ENCODE results near the gene ZIC4.

Gene ZIC4

DNA sequence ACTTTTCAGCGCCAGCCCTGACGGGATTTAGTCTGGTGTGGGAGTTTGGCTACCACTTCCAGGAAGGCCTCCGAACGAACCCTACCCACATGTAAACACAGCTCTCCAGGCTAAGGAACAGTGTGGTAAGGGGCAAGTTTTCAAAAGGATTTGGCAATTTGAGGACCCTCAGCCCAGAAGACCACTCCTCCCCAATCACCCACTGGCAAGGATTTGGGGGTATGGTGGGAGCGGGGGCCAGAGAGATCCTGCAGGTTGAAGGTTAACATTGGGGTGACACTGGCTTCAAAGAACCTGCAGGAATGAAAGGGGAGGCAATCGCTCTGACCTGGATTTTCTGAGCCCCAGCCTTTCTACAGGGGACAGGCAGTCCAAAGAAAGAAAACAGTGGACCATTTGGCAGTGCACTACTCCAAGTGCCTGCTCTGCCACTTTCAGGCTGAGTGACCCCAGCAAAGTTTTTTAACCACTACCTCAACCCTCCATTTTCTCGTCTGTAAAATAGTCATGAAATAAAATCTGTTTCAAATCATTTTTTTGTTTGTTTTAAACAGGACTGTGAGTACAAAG lies 34.5 kb downstream of the ZIC4 start:
- no peak for DNase-seq (ENCODE audit: low read depth in 1 of 2, low spot score in 1 of 2)

- no peak for DNase-seq (ENCODE audit: low read depth in 1 of 2, low spot score in 1 of 2)
These were observed 35.2 kb downstream of the ZIC4 start for GRCh38 chr3:147371140-147371539.

DNA sequence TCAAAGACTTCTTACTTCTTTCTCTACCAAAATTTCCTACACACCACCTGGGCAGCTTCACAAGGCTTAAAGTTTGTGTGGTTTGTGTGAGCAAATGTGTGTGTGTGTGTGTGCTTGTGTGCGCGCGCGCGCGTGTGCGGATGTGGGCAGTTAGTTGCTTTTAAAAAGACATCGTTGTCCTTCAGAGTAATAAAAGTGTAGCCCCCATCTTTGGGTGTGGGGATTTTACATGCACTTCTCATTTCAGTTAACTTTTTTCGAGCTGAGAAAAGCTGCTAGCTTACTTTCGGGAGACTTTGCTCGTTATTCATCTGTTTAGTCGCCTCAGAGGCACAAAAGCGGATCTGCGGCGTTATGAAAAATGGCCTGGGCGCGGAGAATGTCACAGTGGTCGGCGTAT lies 36.0 kb downstream of the ZIC4 start:
- no peak for DNase-seq (ENCODE audit: low read depth in 1 of 2, low spot score in 1 of 2)

- no peak for DNase-seq (ENCODE audit: low read depth in 1 of 2, low spot score in 1 of 2)
These were observed 36.7 kb downstream of the ZIC4 start for GRCh38 chr3:147369661-147370123.

DNA sequence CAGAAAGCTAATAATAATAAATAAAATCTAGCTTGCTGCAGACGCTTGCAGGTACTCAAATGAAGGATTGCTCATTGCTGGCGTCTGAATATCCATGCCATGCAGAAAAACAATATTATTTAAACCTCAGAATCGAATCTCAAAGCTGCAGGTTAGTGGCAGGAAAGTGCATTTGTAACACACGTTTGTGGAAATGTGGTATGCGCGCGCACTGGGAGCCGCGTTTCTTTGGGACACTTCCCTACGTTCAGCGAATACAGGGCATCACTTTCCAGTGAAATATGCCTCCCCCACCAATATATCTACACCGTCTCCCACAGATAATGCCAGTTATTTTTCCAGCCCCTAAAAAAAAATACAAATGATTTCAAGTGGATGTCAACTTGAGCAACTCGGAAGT lies 37.1 kb downstream of the ZIC4 start:
- no peak for DNase-seq (ENCODE audit: low read depth in 1 of 2, low spot score in 1 of 2)

DNA sequence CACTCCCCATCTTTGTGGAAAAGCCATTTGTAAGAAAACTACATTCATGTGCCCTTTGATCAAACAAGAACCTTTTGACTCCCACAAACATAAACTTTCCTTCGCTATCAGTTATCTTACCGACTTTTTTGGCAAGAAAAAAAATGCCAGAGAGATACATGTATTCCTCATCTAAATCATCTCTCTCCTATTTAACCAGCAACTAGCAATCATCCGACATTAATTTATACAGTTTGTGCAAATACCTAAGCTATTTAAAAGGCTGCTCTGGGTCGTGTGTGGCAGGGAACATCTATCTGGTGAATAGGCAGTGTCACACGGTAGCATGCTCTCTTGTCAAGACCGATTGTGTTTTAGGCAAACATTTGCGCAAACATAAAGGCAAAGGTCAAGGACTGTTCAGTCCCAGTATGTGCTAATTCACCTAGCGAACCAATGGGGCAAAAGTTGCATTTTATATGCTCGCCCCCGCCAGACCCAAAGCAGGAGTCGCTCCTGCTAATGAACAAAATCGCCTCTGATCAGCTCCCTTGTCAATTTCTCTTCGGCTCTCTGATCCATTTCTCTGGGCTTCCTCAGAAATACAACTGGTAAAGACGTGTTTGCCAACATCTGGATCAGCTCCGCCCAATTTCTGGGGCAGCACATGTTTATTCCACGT lies 37.7 kb downstream of the ZIC4 start:
- no peak for DNase-seq (ENCODE audit: low read depth in 1 of 2, low spot score in 1 of 2)

DNA sequence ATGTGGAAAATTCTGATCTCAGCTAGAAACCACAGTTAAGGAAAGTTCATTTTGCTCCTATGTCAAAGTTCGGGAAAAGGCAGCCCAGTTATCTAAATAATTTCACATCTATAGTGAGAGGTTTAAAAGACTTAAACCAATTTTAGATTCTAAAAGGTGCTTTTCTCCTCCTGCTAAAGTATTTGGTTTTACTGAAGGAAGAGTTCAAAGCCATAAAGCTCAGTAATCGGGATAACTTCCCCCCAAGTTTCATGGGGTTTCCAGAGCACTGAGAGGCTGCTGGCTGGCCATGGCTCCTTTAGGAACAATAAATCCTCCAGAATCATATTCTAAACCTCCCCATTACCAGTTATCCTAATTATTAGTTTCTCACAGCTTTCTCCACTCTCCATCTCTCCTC lies 38.2 kb downstream of the ZIC4 start:
- DNase-seq (ENCODE audit: low read depth in 1 of 2, low spot score in 1 of 2), result no peak

- DNase-seq (ENCODE audit: low read depth in 1 of 2, low spot score in 1 of 2), result no peak
These were observed 38.7 kb downstream of the ZIC4 start for GRCh38 chr3:147367676-147368075.

- no peak for DNase-seq (ENCODE audit: low read depth in 1 of 2, low spot score in 1 of 2)
These were observed 40.9 kb downstream of the ZIC4 start for GRCh38 chr3:147365196-147366115.

DNA sequence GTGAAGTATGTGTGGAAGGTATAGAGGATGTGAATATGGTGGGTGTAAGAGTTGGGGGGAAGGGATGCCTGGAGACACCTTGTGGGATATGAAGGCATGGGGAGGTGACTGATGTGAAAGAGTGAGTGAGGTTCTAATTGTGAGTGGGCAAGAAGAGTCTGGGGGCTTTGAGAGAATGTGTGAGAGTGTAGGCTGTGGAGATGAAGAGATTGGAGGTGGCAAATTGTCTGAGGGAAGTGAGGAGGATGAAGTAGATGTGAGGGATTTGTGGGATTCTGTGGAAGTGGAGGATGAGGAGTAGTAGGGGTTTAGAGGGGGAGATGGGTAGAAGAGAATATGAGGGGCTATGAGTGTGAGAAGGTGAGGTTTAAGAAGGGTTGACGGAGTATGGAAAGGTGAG lies 41.6 kb downstream of the ZIC4 start:
- no peak for DNase-seq (ENCODE audit: low read depth in 1 of 2, low spot score in 1 of 2)

GRCh38 chr3:147361454-147362420 lies 44.6 kb downstream of the ZIC4 start:
- peak in 1 of 2 donors; percentile 2 for DNase-seq (ENCODE audit: low read depth in 1 of 2, low spot score in 1 of 2)

DNA sequence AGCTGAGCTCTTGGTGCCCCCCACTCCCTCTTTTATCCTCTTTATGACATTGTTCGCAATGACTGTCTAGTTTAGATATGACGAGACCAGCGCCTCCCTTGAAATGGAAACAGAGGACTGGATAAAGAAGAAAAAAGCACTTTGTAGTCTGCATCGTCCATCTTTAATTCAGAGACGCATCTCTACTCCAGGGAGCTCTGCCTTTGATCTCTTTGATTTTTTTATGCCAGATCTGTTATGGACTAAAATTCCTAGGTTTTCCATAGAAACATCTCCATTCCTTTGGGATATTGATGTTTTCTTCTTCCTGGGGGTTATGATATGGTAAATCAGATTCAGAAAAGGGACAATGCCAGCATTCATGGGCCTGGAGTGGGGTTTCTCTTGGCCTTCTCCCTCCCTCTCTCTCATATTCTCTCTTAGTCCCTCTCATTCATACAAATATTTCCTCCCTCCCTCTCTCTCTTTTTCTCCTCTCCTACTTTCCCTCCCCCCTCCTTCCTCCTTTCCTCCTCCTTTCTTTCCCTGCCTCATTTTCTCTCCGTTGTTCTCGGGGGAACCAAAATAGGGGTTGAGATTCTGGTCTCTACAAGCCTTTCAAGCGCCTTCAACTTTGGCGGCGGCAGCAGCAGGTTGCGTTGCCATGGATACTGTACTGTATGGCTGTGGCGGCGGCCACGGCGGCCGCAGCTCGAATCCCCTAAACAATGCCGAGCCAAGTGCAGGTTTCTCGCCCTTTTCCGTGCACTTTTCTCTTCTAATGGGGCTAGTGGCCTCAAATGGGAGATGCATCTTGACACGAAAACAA lies 45.5 kb downstream of the ZIC4 start:
- no peak for DNase-seq (ENCODE audit: low read depth in 1 of 2, low spot score in 1 of 2)

- no peak for DNase-seq (ENCODE audit: low read depth in 1 of 2, low spot score in 1 of 2)
These were observed 46.3 kb downstream of the ZIC4 start for GRCh38 chr3:147360051-147360439.

GRCh38 chr3:147359177-147360050 lies 46.9 kb downstream of the ZIC4 start:
- DNase-seq (ENCODE audit: low read depth in 1 of 2, low spot score in 1 of 2), result no peak

DNA sequence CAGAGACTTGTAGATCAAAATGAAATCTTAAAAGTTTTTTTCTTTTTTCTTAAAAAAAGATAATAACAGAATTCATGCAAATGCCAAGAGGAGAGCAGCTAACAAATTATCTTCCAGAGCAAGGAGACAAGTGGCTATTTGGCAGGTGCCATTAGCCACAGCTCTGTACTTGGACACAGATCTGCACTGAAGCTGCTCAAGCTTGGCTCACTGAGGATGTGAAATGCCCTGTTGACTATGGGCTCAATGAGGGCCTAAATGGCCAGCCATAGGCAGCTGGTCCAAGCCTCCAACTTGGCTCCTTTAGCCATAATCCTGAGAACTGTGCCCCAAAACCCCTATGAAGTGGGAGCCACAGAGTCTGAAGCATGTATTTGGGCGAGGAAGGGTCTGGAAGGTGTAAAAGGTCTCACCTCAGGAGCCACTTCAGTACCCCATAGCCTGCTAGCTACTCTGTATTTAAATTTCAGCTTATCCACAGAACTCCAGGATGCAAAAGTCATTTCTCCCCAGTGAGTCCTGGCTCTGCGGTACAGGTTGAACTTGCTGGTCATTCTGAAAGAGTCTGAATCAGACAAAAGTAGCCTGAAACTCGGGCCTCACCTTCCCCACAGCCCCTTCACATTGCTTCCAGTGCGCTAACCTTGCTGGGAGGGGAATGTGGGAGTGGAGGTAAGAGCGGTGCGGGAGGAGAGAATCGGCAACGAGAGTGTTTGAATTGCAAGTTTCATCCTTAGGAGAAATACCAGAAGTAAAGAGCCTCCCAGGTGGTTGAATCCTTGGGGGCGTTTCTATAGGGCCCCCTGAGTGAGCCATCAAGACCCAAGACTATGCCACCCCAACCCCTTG lies 48.0 kb downstream of the ZIC4 start:
- no peak for DNase-seq (ENCODE audit: low read depth in 1 of 2, low spot score in 1 of 2)

GRCh38 chr3:147356909-147357900 lies 49.1 kb downstream of the ZIC4 start:
- DNase-seq (ENCODE audit: low read depth in 1 of 2, low spot score in 1 of 2), result no peak
